Left hindlimb (tissue), 1 donor: Measurements from ENCODE around the gene OR4D9.

Experiments used
- DNase-seq: peaks from one replicate; pipeline ENCODE4 v3.0.0-alpha.2; 2018

The OR4D9 gene

DNA sequence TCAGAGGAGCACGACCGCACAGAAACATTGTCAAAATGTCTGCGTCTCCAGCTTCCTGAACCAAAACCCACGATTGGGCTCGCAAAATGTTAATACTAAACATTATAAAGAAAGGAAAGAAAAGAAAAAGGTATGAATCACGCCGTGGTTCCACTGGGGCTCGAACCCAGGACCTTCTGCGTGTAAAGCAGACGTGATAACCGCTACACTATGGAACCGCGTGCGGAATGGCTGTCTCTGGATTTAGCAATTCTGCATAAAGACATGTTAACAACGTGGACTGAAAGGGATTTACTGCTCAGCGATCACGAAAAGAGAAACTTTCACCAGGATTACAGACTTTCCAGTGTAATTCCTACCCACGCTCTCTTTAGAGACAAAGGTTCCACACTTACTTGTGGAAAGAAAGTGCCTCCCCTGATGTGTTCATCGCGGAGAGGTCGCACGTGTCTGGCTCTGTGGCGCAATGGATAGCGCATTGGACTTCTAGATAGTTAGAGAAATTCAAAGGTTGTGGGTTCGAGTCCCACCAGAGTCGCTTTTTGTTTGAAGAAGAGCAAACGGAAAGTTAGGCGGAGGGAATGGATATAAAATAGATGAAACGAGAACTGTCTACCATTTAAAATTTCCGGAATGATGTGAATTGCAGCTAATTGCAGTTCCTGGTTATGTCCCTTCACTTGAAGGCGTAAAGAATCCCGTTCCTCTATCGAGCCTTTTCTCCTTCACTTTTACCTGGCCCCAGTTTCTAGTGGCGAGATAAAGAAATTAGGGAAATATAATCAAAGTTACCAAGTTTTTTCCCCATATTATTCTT is 39.7 kb downstream of the OR4D9 start:
- peak; percentile 88 for DNase-seq

- no peak for DNase-seq
Observed at GRCh38 chr11:59551659-59552521, 40.6 kb downstream of the OR4D9 start.

DNA sequence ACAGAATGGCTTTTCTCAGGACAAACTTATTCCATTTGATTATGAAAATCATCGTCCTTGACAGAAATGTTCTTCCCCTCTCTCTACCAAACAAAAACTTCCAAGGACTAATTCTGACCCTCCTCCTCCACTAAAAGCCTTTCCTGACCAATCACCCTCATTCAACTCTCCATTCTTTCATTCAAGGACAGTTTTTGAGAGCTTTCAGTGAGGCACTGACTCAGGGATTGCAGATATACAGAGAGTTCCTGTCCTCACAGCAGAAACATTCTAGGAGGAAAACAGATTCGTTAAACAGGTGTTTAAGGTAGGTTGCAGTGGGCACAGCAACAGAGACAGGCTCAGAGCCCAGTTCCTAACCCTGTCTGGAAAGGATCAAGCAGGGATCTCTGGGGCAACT is 41.5 kb downstream of the OR4D9 start:
- DNase-seq = no peak

- no peak for DNase-seq
Observed at GRCh38 chr11:59553323-59553722, 42.0 kb downstream of the OR4D9 start.

DNA sequence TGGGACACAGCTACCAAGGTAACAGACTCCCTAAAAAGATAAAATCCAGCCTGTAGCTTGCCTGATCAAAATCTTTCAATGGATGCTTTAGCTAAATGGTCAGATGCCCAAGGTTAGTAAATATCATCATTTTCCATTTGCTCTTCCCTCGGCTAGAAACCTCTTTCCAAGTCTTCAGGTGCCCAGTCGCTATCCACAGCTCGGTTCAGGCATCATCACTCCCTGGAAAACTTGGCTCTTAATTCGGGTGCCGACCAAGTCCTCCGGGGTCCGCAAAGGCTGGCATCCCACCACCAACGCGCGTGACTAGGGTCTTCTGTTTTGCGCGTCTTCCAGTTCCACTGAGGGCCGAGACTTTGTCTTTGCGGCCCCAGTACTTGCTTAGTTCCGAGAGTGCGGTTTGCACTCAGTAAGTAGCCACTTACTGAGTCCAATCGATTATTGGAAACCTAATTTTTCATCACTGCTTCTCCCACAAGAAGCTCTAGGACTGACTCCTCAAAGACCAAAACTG is 44.3 kb downstream of the OR4D9 start:
- DNase-seq = no peak

GRCh38 chr11:59556115-59556916 is 45.0 kb downstream of the OR4D9 start:
- DNase-seq = peak; percentile 82

DNA sequence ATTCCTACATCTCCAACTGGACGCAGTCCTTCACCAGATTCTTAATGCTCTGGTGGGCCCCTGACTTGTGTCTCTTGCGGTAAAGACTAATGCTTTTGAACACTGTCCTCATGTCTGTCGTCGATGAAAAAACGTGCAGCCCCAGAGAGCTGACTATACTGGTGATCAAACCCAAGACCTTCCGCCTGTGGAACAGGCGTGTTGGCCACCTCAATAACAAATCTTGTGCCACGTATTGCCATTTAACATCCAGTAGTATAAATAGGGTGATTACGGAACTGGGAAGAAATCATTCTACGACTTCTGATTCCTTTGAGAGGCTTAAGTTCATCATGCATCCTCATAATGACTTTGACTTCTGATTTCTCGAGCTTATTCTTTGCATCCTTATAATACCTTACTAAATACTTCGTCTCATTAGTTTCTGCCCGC is 45.6 kb downstream of the OR4D9 start:
- DNase-seq = no peak

GRCh38 chr11:59558270-59558643 is 46.9 kb downstream of the OR4D9 start:
- DNase-seq = no peak

- no peak for DNase-seq
Observed at GRCh38 chr11:59559886-59560285, 48.5 kb downstream of the OR4D9 start.

DNA sequence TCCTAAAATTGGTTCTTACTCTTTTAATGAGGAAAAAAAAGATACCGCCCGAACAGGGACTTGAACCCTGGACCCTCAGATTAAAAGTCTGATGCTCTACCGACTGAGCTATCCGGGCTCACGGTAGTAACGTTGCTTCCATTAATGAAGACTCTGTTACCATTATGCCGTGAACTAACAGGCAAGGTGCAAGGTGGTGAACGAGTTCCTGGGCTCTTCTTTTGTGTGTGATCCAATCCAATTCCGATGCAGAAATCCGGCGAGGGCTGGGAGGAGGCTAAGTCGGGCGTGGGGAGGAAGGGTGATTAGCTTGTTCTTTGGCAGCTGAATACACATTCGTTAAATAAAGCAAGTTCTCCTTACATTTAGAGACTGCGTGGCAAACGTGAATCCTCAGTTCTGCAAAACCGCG is 49.0 kb downstream of the OR4D9 start:
- peak; percentile 75 for DNase-seq

GRCh38 chr11:59560702-59561473 is 49.5 kb downstream of the OR4D9 start:
- DNase-seq = peak; percentile 92

- DNase-seq = no peak
Observed at GRCh38 chr11:59562292-59562691, 51.0 kb downstream of the OR4D9 start.
